ENCODE measurements around the gene LRMDA. TPM values are rescaled to one million over a fixed set of nuclear protein-coding genes. Genes with fewer than 3 reads are reported as not detected.
"Not testable (repeated sequence)": the region's sequence is repeated elsewhere in the genome, so short reads cannot be mapped to it uniquely, and the experiment has no call there.

The LRMDA gene
- total RNA-seq, 1 donor from 2014 or later = 18.7 TPM

DNA sequence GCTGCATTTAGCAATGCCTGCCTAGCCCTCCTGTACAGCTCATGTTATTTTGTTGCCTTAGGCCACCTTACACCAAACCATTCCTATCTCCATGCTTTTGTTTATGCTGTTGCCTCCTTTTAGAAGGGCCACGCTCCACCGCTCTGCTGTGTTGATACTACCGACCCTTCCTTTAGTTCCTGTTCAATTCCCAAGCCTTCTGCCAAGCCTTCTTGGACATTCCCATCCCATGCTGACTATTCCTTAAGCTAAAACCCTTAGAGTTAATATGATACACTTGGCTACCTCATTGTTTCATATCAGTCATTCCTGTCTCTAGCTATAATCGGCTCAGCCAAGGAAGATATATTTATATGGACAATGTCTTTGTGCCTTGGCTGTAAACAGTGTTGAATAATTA, 705.5 kb downstream of the LRMDA start:
- H3K4me3 ChIP-seq (ENCODE audit: low read depth, low read length) = no peak overlapping the region
- no peaks in the 10 kb centered on the region for H3K36me3 ChIP-seq (ENCODE audit: control insufficient read depth, insufficient read depth, low read length)
- TF ChIP-seq, protein P1, sequence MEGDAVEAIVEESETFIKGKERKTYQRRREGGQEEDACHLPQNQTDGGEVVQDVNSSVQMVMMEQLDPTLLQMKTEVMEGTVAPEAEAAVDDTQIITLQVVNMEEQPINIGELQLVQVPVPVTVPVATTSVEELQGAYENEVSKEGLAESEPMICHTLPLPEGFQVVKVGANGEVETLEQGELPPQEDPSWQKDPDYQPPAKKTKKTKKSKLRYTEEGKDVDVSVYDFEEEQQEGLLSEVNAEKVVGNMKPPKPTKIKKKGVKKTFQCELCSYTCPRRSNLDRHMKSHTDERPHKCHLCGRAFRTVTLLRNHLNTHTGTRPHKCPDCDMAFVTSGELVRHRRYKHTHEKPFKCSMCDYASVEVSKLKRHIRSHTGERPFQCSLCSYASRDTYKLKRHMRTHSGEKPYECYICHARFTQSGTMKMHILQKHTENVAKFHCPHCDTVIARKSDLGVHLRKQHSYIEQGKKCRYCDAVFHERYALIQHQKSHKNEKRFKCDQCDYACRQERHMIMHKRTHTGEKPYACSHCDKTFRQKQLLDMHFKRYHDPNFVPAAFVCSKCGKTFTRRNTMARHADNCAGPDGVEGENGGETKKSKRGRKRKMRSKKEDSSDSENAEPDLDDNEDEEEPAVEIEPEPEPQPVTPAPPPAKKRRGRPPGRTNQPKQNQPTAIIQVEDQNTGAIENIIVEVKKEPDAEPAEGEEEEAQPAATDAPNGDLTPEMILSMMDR (IDR thresholded peaks at IDR 0.05; ENCODE audit: insufficient read depth, low read length, poor library complexity, severe bottlenecking) = no peak
- no peak for DNase-seq (ENCODE audit: low read depth)
- H3K27me3 ChIP-seq (ENCODE audit: control insufficient read depth, insufficient read depth, low read length) = no peaks in the 10 kb centered on the region

DNA sequence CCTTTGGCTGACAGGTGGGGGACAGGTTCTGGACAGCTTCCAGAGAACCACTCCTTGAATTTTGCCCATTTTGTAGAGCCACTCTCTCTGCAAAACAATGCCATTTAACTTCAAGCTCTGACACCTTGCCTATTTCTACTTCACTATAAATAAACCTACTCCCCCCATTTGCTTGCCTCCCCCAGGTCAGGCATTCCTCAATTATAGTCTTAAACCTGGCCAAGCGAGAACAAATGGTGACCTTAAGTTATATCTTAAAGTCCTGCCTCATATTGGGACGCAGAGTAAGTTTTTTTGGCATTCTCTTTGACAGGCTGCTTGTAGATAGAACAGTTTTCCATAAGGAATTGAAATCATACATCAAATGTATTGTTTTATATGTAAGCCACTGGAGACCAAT, 706.9 kb downstream of the LRMDA start:
- DNase-seq (ENCODE audit: low read depth) = no peak

DNA sequence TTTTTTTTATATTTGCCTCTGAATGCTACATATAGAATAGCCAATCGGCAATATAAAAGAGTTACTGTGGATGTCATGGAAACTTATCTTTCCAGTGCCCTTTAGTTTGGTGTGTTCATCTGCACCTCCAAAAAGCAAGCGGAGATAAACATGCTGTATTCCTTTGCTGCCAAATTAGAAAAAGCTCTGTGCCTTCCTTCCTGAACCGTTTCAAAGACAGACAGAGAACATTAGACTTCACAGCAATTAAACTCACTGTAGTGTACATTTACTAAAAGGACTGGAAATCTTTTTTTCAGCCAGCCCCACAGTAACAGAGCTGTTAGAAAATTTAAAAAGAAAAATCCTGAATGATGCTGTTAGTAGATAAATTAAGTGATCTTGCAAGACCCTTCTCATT, 707.5 kb downstream of the LRMDA start:
- DNase-seq (ENCODE audit: low read depth) = no peak
- H3K4me3 ChIP-seq (ENCODE audit: low read depth, low read length) = no peak overlapping the region
- H3K27me3 ChIP-seq (ENCODE audit: control insufficient read depth, insufficient read depth, low read length) = no peaks in the 10 kb centered on the region
- H3K36me3 ChIP-seq (ENCODE audit: control insufficient read depth, insufficient read depth, low read length) = no peaks in the 10 kb centered on the region
- TF ChIP-seq, protein P1 (IDR thresholded peaks at IDR 0.05; ENCODE audit: insufficient read depth, low read length, poor library complexity, severe bottlenecking) = no peak

More for the DNA sequence above, 706.9 kb downstream of the LRMDA start:
- Histone ChIP-seq H3K36me3 (ENCODE audit: control insufficient read depth, insufficient read depth, low read length) (no peaks in the 10 kb centered on the region), H3K4me3 (ENCODE audit: low read depth, low read length) (no peak overlapping the region), H3K27me3 (ENCODE audit: control insufficient read depth, insufficient read depth, low read length) (no peaks in the 10 kb centered on the region)
- TF ChIP-seq, protein P1 (IDR thresholded peaks at IDR 0.05; ENCODE audit: insufficient read depth, low read length, poor library complexity, severe bottlenecking) = no peak

DNA sequence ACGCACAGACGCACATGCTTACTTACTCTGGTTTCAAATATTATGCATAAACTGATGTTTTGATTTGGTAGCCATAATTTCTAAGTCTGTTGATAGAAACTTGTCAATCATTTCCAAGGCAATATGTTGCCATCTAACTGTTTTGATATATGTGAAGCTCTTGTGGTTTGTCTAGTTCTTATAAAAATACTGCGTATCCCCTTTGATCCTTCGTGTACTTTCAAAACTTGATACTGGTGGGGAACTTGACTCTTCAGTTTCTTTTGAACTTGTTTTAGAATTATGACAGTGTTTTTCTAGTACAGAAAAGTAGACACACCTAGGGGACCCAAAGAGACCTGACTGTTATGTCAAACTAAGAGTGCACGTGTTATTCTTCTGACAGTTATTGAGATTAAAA, 708.0 kb downstream of the LRMDA start:
- no peaks in the 10 kb centered on the region for H3K27me3 ChIP-seq (ENCODE audit: control insufficient read depth, insufficient read depth, low read length)
- H3K36me3 ChIP-seq (ENCODE audit: control insufficient read depth, insufficient read depth, low read length) = no peaks in the 10 kb centered on the region
- DNase-seq (ENCODE audit: low read depth) = no peak
- TF ChIP-seq, protein P1 (IDR thresholded peaks at IDR 0.05; ENCODE audit: insufficient read depth, low read length, poor library complexity, severe bottlenecking) = no peak
- H3K4me3 ChIP-seq (ENCODE audit: low read depth, low read length) = no peak overlapping the region

DNA sequence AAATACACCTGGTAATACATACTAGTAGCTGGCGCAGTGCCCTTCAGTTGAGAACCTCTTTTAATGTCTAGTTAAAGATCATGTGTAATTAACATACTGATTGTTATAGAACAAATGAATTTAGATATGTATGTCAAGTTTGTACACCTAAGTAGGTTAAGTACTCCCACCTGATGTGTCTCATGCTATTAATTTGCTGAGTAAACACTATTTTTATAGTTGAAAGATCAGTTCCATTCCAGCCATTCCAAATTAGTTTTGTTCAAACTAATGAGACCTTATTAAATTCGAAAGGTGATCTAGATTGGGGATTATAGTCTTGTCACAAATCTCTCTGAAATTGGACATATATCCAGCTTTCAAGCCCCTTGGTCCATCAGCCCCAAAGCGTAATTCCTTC, 710.0 kb downstream of the LRMDA start:
- TF ChIP-seq, protein P1 (IDR thresholded peaks at IDR 0.05; ENCODE audit: insufficient read depth, low read length, poor library complexity, severe bottlenecking) = no peak
- no peaks in the 10 kb centered on the region for H3K36me3 ChIP-seq (ENCODE audit: control insufficient read depth, insufficient read depth, low read length)
- no peak overlapping the region for H3K4me3 ChIP-seq (ENCODE audit: low read depth, low read length)
- DNase-seq (ENCODE audit: low read depth) = no peak
- H3K27me3 ChIP-seq (ENCODE audit: control insufficient read depth, insufficient read depth, low read length) = no peaks in the 10 kb centered on the region

DNA sequence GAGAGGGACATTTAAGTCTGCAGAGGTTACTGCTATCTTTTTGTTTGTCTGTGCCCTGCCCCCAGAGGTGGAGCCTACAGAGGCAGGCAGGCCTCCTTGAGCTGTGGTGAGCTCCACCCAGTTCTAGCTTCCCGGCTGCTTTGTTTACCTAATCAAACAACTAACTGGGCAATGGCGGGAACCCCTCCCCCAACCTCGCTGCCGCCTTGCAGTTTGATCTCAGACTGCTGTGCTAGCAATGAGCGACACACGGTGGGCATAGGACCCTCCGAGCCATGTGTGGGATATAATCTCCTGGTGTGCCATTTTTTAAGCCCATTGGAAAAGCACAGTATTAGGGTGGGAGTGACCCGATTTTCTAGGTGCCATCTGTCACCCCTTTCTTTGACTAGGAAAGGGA, 716.8 kb downstream of the LRMDA start:
- DNase-seq (ENCODE audit: low read depth); H3K36me3 ChIP-seq (ENCODE audit: control insufficient read depth, insufficient read depth, low read length); H3K27me3 ChIP-seq (ENCODE audit: control insufficient read depth, insufficient read depth, low read length); H3K4me3 ChIP-seq (ENCODE audit: low read depth, low read length): not testable (repeated sequence)
